A673 (cell line): ENCODE results near the gene NRXN2.

Experiments used
- EZH2 ChIP-seq: fragments of 200-600 bp; sonication (generic); IDR thresholded peaks from 2 replicates; pipeline ENCODE4 v1.6.1; 2017; ENCODE audit warnings: borderline replicate concordance, low read depth, mild to moderate bottlenecking, mixed read lengths, antibody characterized with exemption, low read length; ENCODE audit not compliant: poor library complexity, severe bottlenecking
- TF ChIP-seq, protein P1 (sequence below): fragments of 300-800, 200-600 bp; sonication (generic); conservative IDR thresholded peaks from 2 replicates; pipeline ENCODE4 v1.5.1; 2017; ENCODE audit warnings: low read depth, mild to moderate bottlenecking, antibody characterized with exemption, low read length, moderate library complexity, mixed read lengths

DNA sequence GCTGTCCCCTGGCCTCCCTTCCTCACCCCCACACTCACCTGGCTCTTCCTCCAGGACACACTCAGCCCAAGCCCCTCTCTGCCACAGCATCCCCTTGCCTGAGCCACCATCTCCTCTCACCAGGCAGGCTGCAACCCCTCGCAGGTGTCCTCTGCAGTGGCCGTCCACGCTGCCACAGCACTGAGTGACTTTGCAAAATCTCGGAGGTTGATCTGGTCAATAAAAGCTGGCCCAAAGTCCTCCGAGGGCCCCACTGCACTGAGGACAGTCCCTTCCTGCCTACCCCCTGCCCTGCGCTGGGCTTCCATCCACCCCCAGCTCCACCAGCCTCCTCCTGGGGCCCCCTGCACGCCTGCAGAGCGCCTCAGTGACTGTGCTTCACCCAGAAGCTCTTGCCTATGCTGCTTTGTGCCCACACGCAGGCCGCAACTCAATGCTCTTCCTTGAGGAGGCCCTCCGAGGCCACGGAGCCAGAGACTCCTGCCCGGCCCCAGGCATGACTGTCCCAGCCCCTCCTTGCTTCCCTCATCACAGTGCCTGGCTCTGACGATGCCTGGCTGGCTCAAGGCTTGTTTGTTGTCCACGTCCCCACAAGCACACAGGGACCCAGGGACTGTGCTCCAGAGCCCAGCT lies 162.7 kb downstream of the NRXN2 start:
- TF ChIP-seq, protein P1, sequence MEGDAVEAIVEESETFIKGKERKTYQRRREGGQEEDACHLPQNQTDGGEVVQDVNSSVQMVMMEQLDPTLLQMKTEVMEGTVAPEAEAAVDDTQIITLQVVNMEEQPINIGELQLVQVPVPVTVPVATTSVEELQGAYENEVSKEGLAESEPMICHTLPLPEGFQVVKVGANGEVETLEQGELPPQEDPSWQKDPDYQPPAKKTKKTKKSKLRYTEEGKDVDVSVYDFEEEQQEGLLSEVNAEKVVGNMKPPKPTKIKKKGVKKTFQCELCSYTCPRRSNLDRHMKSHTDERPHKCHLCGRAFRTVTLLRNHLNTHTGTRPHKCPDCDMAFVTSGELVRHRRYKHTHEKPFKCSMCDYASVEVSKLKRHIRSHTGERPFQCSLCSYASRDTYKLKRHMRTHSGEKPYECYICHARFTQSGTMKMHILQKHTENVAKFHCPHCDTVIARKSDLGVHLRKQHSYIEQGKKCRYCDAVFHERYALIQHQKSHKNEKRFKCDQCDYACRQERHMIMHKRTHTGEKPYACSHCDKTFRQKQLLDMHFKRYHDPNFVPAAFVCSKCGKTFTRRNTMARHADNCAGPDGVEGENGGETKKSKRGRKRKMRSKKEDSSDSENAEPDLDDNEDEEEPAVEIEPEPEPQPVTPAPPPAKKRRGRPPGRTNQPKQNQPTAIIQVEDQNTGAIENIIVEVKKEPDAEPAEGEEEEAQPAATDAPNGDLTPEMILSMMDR = no peak
- TF ChIP-seq EZH2 = no peak
